HG02981 (cell line): ENCODE results near the gene PITPNM1.
"Not testable (repeated sequence)": the region's sequence is repeated elsewhere in the genome, so short reads cannot be mapped to it uniquely, and the experiment has no call there.

Experiments used
- ATAC-seq: cut with Tn5 transposase; IDR thresholded peaks from one replicate; pipeline ENCODE4 v1.9.1; 2021; ENCODE audit warnings: mild to moderate bottlenecking, moderate library complexity; ENCODE audit not compliant: unreplicated experiment

Gene PITPNM1

GRCh38 chr11:67468056-67468455 lies 37.1 kb downstream of the PITPNM1 start:
- ATAC-seq, result no peak

DNA sequence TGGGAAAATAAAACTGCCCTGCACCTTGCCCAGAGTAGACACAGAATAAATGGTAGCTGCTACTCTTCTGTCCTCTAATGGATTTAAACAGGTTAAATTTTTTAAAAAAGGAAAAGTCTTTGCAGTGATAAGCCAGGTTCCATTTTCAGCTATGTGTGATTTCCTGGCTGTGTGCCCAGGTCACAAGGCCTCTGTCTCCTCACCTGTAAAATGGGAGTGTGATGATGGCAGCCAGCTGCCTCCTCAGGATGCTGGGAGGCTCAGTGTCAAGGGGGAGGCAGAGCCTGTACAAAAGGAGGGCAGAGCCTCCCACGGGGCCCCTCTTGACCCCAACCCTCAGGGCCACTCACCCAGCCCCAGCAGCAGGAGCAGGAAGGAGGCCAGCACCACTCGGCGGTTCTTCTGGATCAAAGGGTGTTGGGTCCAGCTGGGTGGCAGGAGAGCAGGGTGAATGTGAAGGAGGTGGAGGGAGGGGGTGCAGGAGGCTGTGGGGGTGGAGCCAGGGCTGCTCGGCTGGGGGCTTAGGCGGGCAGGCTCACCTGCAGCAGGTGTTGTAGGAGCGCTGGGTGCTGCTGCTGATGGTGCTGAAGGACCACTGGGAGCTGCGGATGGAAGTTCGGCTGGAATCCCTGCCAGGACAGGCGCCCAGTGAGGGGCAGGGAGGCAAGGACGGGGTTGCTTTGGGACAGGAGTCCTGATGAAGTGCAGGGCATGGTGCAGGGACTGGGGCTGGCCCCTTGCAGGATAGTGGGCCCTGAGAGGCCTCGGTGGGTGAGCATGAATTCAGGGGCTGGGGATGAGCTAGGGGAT lies 38.0 kb downstream of the PITPNM1 start:
- no peak for ATAC-seq

DNA sequence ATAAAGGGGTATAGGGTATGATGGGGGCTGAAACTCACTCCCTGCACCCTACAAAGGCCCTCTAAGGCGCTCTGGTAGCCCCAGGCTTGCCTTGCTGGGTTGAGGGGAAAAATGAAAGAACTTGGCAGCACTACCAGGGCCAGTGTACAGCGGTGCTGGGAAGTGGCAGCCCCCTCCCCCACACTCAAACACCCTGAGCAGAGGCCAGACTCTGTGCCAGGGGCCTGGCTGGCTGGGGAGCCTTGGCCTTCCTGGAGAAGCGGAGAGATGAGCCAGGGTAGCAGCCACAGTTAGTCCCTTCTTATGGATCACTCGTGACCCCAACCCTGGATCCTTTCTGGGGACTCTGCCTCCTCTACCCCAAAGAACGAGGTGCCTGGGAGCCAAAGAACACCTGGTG lies 38.8 kb downstream of the PITPNM1 start:
- no peak for ATAC-seq

DNA sequence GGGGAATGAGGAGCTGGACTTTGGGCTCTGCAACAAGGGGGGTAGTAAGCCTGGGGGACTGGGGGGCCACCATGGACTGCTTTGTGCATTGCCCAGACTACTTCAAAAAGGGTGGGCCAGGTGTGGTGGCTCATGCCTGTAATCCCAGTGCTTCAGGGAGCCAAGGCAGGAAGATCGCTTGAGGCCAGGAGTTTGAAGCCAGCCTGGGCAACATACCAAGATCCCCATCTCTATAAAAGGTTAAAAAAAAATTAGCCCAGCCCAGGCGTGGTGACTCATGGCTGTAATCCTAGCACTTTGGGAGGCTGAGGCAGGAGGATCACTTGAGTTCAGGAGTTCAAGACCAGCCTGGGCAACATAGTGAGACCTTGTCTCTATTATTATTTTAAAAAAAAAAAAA lies 39.6 kb downstream of the PITPNM1 start:
- not testable (repeated sequence) for ATAC-seq

- no peak for ATAC-seq
Observed at GRCh38 chr11:67465189-67465510, 40.0 kb downstream of the PITPNM1 start.

GRCh38 chr11:67464411-67465188 lies 40.6 kb downstream of the PITPNM1 start:
- ATAC-seq, result peak; percentile 51

DNA sequence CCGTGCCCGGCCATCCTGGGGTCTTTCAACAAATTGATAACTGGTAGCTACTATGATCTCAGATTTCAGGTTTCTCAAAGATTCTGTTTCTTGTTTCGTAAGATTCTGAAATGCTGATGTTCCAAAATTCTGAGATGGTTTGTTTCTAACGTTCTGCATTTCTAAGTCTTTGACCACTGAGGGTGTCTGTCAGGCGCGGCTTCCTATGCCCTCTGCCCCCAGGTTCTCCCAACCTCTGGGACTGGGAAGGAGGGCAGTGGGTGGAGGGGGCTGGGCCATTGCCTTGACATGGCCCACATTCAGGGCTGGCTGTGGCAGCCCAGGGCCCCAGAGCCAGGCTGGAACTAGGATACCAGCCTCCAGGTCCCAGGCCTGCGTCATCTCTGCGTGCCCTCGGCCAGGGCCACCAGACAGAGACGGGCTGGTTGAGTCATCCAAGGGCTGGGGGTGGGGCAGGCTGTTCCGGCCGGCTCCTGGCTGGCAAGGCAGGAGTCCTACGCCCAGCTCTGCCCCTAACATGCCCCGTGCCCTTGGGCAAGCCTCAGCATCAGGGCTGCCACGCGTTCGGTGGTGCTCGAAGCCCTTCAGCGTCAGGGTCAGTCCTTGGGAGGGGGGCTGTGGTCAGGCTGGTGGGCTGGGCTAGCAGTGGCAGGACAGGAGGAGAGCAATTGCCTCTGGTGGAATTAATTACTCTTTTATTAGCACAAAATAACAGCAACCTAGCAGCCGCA lies 41.3 kb downstream of the PITPNM1 start:
- no peak for ATAC-seq

DNA sequence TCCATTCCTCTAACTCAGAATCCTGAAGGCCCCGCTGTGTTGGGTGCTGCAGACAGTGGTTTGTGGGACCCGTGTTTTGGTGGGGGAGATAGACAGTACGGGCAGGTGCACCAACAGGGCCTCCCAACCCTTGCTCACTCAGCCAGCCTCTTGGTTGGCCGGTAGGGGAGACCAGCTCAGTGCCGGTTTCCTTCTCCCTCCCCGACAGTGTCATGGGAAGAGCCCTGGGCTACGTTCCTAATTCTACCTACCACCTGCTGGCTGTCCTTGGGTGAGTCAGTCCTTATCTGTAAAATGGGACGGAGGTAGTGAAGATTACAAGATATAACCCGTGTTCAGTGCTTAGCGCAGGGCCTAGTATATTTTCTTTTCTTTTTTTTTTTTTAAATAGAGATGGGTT lies 42.0 kb downstream of the PITPNM1 start:
- no peak for ATAC-seq

GRCh38 chr11:67458266-67458665 lies 46.9 kb downstream of the PITPNM1 start:
- no peak for ATAC-seq

DNA sequence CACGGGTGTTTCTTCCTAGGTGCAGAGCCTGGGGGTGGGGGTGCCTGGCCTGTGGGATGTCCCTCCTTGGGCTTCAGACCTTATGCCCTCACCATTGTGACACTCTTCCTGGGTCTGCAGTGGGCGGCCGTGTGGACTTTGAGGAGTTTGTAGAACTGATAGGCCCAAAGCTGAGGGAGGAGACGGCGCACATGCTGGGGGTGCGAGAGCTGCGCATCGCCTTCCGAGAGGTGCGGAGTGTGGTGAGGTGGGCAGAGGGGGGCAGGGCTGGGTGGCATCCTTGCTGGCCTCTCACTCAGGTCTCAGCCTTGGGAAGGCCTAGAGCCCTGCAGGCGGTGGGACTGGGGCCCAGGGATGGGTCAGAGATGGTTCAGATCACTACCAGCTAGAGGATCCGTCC lies 47.7 kb downstream of the PITPNM1 start:
- ATAC-seq, result no peak

DNA sequence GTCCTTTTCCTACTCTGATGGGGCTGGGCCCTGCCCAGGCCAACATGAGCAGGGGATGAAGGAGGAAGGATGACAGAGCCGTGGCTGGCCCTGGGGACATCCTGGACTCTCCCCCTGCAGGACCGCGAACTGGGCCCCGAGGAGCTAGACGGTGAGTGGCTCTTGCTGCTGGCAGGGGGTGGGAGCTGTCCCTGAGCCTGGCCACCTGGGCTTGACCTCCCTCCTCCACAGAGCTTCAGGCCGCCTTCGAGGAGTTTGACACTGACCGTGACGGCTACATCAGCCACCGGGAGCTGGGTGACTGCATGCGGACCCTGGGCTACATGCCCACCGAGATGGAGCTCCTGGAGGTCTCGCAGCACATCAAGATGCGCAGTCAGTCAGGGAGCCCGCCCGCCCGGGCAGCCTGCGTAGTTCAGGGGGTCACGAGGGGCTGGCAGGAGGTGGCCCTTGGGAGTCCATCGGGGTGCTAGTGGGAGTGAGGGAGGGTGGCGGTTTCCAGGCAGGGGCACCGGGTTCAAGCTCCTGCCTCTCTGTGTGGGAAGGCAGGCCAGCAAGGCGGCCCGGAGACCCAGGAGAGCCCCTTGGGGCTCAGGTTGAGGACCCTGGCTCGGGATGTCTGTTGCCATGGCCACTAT lies 49.0 kb downstream of the PITPNM1 start:
- ATAC-seq, result no peak

DNA sequence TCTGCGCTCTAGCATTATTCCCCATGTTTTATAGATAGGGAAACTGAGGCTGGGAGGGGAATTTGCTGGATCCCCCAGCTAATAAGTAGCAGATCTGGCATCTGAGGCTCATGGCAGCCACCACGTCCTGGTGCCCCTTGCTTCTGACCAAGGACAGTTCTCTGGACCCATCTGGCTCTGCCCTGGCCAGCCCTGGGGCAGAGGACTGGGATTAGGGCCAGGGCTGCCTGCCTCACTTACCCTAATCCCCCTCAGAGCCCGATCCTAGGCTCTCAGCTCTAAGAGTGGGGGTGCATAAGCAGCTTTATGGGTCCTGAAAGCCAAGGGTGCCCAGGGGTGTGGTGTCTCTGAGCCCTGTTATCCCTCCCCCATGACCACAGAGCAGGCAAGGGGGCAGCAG lies 50.1 kb downstream of the PITPNM1 start, which contains the start of gene CABP4:
Gene CABP4 (plus strand): TSS at position 301 of the 400 bp plus-strand sequence. CDS start 70 bp downstream, at position 371.
- ATAC-seq, result no peak

DNA sequence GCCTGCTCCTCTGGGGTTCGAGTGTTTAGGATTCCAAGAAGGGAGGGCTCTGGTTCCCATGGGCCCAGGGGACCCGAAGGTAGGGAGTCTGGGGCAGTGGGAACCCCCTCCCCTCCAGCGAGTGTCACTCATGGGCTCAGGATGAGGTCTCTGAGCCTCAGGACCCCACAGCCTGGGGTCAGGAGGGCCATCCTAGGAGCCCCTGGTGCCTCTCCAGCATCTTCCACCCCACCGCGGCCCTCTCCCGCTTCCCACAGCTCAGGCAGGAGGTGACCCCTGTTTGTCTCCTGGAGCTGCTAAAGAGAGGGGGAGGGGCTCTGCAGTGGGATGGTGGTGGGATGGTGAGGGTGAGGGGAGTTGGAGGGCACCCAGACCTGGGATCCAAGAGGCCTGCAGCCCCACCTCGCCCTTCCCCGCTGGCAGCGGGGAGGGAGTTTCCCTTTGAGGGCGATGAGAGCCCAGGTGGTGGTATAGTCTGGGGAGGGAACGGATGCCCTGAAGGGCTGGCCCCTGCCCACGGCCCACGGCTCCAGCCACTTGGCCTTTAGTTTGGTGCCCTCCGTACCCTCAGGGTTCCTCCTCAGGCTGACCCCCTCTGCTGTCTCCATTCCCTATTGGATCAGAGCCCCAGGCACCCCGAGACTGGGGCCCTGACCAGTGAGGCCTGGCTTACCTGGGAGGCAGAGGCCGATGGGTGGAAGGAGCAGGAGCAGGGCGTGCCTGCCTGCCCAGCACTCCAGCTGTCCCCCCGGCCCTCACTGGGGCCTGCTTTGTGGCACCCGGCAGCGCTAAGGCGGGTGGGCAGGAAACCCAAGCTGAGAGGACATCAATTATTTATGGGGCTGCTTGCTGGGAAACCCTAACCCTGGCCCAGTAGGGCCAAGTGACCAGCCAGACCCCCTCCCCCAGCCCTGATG lies 51.1 kb downstream of the PITPNM1 start:
- ATAC-seq, result no peak

- no peak for ATAC-seq
Observed at GRCh38 chr11:67452141-67452952, 52.8 kb downstream of the PITPNM1 start, which contains the start of gene GPR152. Gene GPR152 (minus strand): TSS chr11:67452729. CDS start chr11:67452724, 5 bp downstream.

- ATAC-seq, result no peak
Observed at GRCh38 chr11:67451658-67451976, 53.5 kb downstream of the PITPNM1 start.

DNA sequence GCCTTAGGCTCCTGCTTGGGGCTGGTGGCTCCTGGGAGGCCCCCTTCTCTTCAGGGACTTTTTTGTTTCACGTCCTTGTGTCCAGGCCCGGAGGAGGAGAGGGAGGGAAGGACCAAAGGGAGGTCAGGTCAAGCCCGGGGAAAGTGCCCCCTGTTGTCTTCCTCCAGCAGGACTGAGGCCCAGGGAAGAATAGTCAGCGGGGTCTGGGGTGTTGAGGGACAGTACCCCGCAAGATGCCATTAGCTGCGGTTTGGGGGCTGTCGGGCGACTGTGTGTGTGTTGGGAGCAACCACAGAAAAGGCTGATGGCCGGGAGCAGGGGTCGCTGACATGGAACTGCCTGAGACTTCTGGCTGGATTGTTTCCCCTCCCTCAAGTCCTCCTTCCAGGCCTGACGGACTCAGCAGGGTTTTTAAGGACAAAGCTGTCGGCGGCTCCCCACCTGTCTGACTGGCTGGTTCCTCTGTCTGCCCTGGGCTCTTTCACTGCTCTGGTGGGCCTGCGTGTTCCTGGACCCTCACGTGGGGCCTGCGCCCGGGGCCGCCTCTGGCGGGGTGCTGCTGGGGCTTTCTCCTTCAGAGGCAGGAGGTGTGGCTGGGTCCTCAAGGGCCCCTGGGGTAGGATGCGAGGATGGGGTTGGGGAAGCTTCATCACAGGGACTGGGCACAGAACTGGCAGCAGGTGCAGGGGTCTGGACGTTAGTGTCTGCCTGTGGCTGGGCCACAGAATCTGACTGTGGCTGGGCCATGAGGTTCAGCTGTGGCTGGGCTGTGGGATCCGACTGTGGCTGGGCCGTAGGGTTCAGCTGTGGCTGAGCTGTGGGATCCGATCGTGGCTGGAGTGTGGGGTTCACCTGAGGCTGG lies 54.1 kb downstream of the PITPNM1 start:
- no peak for ATAC-seq

DNA sequence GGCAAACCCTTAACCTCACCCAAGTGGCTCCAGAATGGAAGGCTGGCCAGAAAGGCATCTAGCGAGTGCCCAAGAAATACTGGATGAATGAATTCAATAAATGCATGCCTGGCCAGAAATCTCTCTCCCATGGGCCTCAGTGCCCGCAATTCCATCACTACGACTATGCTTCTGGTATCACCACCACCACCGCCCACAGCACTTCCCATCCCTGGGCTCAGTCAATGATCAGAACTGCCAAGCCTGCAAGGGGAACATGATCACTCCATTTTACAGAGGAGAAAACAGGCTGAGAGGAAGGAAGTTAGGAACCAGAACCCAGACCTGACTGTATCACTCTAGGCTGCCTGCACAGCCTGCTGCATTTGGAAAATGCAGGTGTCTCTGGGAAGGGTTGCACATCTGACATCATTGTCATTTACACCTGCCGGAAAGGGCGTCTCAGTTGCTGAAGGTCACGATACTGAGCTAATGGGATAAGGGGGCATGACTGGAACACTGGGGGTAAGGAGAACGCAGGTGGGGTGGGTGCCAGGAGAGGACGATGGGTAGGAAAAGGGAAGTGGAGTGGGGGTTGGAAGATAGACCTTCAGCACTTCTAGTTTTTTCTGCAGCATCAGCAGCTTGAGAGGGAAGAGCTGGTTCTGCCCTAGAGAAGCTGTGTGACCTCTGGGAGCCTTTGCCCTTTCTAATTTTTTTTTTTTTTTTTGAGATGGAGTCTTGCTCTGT lies 55.9 kb downstream of the PITPNM1 start:
- ATAC-seq, result no peak

DNA sequence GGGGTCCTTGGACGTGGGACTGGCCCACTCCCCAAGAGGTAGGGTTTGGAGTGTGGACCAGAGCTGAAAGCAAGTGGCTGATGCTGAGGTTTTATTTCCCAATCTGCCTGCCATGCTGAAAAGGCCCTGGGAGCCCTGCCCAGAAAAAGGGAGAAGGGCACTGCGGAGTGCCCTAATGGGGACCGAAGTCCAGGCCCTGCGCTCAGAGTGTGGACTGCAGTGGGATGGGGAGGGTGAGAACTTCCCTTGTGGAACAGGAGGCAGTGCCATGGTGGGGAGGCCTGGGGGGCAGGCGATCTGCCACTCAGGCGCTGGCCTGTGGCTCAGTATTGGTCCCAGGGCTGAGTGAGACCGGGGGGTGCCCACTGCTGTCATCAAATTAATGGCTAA lies 56.9 kb downstream of the PITPNM1 start:
- no peak for ATAC-seq
